ENCODE data around the gene PTPRG.

The PTPRG gene

GRCh38 chr3:61829722-61830350 lies 268.5 kb downstream of the PTPRG start:
- DNase-seq = peak; percentile 18

DNA sequence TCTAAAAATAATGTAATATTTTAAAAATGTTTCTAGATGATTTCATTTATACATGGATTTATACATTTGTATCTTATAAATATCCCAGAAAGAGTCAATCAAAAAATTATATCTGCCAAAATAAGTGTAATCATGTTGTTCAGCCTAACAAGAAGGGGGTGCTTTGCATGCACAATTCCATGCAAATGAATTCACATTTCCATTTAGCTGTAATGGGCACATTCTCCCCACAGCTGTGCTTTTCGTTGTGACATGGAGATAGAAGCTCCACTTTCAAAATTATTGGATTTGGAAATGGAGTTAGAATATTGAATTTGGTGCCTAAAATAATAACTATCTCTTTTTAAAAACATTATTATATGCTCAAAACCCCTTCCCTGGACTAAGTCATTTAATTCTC lies 270.6 kb downstream of the PTPRG start:
- no peak for DNase-seq

DNA sequence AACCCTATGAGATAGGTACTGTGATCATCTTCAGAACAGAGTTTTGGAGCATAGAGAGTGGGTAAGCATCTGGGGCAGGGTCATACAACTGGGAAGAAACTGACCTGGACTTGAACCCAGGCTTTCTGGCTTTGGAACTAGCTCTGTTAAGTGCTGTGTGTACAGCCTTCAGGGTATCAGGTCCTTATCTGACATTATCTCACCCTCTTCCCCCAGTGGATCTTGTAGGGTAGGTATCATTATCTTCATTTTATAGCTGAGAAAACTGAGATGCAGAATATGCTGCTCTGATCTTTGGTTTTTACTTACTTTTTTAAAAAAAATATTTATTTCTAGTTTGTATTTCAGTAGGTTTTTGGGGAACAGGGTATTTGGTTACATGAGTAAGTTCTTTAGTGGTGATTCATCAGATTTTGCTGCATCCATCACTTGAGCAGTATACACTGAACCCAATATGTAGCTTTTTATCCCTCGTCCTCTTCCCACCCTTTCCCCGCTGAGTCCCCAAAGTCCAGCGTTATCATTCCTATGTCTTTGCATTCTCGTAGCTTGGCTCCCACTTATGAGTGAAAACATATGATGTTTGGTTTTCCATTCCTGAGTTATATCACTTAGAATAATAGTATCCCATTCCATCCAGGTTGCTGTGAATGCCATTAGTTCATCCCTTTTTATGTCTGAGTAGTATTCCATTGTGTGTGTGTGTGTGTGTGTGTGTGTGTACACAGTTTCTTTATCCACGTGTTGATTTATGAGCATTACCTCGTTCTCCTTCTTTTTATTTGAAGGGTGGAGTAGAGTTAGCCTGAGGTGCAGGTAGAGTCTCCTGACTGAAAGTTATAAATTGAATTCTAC lies 271.2 kb downstream of the PTPRG start:
- DNase-seq = peak; percentile 34

- DNase-seq = no peak
Observed at GRCh38 chr3:61839256-61839655, 277.9 kb downstream of the PTPRG start.

DNA sequence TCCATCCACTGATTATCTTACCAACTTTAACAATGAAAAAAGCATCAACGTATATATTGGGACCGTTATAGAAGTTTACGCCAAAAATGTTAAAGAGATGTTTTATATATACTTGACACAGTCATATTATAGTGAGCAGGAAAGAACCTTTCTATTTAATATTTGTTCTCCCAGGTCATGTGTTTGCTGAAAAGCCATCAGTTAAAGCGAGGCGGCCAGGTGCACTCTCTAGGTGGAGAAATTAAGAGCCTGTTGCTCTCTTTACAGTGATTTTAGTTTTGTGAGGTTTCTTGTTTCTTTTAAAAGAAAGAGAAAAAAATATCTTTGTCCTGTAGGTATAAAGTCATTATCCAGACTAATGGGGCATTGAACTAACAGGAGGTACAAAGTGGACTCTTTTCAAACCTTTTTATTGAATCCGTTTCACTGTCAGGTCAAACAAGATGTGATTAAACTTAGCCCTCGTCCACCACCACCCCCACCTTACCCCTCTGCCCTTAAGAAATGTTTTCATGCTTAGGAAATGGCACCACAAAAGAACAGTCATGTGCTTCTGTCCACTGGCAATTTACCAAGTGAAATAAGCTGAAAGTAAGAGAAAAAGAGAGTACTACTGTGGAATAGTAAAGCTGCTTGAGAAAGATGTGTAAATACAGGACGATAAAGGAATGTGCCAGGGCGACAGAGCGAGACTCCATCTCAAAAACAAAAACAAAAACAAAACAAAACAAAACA lies 279.9 kb downstream of the PTPRG start:
- DNase-seq = peak; percentile 56

DNA sequence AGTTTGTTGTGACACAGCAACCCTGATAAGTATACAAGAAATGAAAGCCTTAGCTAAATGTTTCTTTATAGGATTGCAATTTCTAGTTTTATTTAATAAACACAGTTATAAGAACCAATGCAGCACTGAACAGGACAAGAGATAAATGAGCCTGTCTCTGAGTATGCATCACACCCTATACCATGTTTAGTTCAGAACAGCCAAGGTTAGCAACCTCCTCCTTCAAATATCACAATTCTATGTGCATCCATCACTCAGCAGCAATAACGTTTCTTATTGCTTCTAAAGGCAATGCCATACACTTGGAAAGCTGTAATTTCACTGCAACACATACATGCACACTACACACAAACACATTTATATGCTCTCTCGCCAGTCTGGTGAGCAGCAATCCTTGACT lies 280.6 kb downstream of the PTPRG start:
- no peak for DNase-seq

DNA sequence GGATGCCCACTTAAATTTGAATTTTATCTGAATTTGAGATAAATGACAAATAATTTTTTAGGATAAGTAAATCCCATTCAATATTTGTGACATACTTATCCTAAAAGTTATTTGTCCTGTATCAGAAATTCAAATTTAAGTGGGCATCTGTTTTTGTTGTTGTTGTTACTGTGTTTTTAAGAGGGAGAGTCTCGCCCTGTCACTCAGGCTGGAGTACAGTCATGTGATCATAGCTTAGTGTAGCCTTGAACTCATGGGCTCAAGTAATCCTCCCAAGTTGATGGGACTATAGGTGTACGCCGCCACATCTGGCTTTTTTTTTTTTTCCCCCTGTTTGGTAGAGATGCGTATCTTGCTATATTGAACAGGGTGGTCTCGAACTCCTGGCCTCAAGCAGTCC lies 283.0 kb downstream of the PTPRG start:
- no peak for DNase-seq

GRCh38 chr3:61846488-61846887 lies 285.1 kb downstream of the PTPRG start:
- no peak for DNase-seq

- no peak for DNase-seq
Observed at GRCh38 chr3:61847784-61848462, 286.6 kb downstream of the PTPRG start.

DNA sequence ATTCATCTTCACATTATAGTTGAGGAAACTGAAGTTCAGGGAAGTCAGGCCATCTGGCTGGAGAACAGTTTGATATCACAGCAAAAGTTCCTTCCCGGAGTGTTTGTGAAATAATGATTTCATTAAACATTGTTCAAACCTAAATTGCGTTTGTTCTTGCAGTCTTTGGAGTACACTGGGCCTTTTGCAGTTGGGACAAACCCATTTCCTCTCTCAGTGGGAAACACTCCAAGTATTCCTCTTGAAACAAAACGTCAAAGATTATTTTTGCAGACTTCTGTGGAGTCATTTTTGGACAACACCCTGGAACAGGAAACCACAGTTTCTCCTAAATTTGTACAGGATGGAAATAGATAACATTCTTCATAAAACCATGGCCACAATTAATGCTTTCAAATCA lies 287.5 kb downstream of the PTPRG start:
- DNase-seq = peak; percentile 72

GRCh38 chr3:61853912-61854311 lies 292.5 kb downstream of the PTPRG start:
- no peak for DNase-seq

GRCh38 chr3:61855211-61855610 lies 293.8 kb downstream of the PTPRG start:
- DNase-seq = no peak

DNA sequence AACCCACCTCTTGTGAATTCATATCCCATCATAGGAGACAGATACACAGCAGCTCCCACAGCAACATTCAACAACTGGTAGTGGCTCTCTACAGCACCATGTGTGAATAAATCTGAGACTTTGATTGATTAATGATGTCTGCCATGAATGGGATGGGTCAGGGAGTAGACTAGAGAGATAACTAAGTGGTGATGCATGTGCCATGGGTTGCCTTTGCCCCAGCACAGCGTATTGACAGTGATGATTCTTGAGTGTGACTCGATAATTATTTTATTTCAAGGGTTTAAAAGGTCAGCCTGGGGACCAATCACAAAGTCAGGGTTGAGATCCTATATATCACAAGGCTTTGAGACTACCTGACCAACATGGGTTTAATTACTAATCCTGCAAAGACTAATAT lies 295.9 kb downstream of the PTPRG start:
- DNase-seq = peak; percentile 11

DNA sequence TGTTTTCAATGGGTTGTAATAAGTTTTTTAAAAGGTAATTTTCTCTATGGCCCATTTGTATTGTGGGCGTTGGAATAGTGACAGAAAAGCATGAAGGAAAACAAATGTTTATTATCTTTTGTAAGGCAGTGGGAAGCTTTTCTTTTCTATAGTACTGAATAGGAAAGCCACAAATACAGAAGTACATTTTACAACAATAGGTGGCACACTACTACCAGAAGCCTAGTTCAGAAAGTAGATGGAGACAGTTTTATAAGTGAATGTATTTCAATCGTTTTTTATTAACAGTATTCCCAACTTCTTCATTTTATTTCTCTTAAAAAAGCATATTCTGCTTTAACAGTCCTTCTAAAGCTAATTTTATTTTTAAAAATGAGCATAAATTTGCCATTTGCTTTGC lies 296.7 kb downstream of the PTPRG start:
- DNase-seq = peak; percentile 37

DNA sequence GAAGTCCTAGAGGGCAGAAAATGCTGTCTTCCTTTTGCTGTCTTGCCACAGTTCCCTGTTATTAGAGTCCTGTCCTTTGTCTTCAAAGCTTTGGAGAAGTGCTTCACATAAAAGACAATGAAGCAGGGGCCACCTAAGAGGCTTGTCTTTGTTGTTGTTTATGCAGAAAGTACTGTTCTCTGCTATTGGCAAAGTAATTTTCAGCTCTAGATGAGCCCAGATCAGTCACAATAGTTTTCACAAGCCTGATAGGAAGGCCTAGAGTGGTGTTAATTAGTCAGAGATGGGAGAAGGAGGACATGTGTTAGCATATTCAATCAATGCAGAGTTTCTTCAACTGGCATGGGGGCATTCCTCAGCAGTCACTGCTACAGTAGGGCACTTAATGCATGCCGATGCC lies 300.0 kb downstream of the PTPRG start:
- no peak for DNase-seq

DNA sequence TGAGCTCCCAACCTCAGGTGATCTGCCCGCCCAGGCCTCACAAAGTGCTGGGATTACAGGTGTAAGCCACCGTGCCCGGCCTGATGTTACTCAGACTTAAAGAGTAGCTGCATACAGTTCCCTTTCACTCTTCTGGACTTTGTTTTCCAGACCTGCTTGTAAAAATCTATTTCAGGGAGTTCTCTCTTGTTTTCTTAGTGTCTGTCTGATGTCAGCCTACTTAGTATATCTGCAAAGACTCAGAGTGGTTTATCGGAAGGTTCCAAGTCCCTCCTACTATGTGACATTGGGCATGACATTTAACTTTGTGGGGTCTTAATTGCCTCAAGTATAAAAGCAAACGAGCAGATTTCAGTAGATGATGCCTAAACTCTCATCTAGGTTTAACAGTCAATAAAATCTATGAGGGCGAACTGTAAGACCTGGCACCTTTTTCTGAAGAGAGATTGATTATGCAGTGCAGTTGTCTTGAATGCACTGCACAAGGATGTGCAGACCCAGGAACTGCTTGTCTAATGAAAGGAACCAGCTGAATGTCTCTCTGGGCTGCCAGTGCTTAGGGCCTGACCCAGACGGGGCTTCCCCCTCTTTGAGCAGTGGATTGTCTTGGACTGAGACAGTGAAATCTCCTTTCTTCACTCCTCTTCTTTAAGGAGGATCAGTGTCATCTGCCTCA lies 301.4 kb downstream of the PTPRG start:
- DNase-seq = no peak

GRCh38 chr3:61863579-61863978 lies 302.2 kb downstream of the PTPRG start:
- no peak for DNase-seq

DNA sequence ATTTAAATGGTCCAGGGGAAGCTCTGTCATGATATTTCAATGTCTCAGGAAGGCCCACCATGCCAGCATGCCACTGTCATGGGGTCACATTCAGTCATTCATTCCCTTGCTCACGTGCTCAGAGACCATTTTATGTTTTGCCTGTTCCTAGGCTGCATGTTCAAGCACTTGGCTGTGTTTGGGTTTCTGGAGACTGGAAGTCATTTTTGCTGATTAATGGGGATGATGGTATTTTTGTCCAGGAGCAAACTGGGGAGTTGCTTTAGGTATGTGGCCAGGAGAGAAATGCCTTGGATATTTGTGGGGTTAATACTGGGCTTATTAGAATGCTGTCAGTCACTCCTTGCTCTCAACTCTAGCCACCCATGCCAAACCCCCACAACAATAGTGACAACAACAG lies 303.5 kb downstream of the PTPRG start:
- DNase-seq = peak; percentile 34

GRCh38 chr3:61865466-61866152 lies 304.2 kb downstream of the PTPRG start:
- no peak for DNase-seq

DNA sequence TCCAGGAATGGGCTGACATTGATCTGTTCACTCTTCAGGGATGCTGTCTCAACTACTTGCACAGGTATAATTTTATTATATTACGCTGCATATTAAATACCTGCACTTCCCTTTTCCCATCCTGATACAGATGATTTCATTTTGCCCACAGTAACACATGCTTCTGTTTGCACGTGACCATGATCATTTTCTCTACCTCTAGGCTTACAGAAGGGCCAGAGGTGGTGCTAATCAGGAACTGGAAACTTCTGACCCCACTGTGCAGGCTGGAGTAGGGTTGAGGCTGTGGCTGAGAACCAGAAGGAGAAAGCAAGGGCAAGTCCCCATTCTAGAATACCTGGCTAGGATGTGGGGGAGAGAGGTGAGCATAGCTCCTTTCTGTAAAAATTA lies 304.8 kb downstream of the PTPRG start:
- DNase-seq = no peak

GRCh38 chr3:61866961-61867461 lies 305.6 kb downstream of the PTPRG start:
- DNase-seq = no peak

DNA sequence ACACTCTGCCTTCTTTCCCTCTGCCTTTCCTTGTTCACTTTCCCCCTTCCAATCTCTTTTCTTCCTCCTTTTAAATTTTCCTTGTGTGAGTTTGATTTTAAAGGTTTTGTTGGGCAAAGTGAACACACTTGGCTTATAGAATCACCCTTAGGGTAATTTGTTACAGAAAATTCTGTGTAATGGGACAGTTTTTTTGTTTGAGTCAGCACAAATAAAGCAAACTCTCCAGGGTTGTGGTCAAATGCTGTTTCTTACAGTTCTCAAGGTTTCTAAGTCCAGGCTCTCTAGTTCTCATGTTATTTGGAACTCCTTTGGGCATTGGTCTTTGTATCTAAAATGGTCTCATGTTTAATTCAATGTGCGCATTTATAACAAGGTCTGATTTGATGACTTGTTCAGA lies 307.1 kb downstream of the PTPRG start:
- DNase-seq = no peak

Measured in fibroblast of skin of back (primary cell).